Fibroblast of skin of left biceps (primary cell): ENCODE results near the gene MAPK1.
"Not testable (repeated sequence)": the region's sequence is repeated elsewhere in the genome, so short reads cannot be mapped to it uniquely, and the experiment has no call there.

Experiments used
- DNase-seq, 2 experiments: peaks; one replicate each; pipeline ENCODE4 v3.0.0-alpha.2; 2013; ENCODE audit warnings: low read depth in 2 of 2

MAPK1 gene

GRCh38 chr22:21755851-21756284 is 111.6 kb downstream of the MAPK1 start:
- DNase-seq: no peak

- DNase-seq: no peak
Observed at GRCh38 chr22:21754523-21754922, 112.9 kb downstream of the MAPK1 start.

GRCh38 chr22:21753374-21754111 is 113.9 kb downstream of the MAPK1 start:
- DNase-seq: no peak

DNA sequence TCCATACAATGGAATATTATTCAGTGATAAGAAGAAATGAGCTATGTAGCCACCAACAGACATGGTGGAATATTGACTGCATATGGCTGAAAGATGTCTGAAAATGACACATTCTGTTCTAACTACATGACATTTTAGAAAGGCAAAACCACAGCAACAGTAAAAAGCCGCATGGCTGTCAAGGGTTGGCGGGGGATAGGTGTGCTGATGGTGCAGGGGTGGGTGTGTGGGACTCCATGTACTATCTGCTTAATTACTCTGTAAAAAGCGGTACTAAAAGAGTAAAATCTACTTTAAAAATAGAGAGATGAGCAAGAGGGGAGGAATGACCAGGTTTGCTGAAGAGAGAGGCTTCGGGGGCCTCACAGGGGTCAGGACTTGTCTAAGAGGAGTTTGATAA is 115.2 kb downstream of the MAPK1 start:
- no peak for DNase-seq

GRCh38 chr22:21745948-21746347 is 121.5 kb downstream of the MAPK1 start:
- no peak for DNase-seq

- not testable (repeated sequence) for DNase-seq
Observed at GRCh38 chr22:21744917-21745316, 122.5 kb downstream of the MAPK1 start.

- DNase-seq: no peak
Observed at GRCh38 chr22:21741790-21742189, 125.7 kb downstream of the MAPK1 start.

DNA sequence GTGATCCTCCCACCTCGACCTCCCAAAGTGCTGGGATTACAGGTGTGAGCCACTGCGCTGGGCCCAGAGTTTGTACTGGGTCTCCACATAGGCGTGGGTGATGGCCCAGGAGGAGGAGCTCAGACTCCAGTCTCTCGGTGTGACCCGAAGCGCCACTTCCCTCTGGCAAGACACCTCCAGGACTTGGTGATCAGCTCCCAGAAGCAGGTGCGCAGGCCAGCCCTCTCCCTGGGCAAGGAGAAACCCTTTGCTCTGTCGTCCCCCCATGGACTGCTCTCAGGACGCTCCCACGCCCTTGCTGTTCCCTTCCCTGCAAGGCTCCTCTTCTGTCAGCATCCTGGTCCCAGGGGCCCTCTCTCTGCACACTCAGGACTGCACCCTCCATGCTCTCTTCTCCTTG is 126.4 kb downstream of the MAPK1 start:
- no peak for DNase-seq

GRCh38 chr22:21739828-21740377 is 127.5 kb downstream of the MAPK1 start:
- no peak for DNase-seq

GRCh38 chr22:21738966-21739365 is 128.5 kb downstream of the MAPK1 start:
- DNase-seq: no peak

GRCh38 chr22:21738081-21738480 is 129.4 kb downstream of the MAPK1 start:
- DNase-seq: no peak

DNA sequence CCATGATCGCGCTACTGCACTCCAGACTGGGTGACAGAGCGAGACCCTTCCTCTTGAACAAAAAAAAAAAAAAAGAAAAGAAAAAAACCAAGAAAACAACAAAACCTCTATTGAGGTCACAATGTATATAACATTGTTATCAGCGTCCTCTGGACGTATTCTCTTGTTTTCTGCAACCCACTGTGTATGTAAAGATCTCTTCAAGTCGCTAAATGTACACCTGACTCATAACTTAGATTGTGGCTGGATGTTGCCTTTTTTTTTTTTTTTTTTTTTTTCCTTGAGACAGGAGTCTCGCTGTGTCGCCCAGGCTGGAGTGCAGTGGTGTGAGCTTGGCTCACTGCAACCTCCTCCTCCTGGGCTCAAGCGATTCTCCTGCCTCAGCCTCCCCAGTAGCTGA is 130.5 kb downstream of the MAPK1 start:
- DNase-seq: no peak

- no peak for DNase-seq
Observed at GRCh38 chr22:21736084-21736642, 131.3 kb downstream of the MAPK1 start.

DNA sequence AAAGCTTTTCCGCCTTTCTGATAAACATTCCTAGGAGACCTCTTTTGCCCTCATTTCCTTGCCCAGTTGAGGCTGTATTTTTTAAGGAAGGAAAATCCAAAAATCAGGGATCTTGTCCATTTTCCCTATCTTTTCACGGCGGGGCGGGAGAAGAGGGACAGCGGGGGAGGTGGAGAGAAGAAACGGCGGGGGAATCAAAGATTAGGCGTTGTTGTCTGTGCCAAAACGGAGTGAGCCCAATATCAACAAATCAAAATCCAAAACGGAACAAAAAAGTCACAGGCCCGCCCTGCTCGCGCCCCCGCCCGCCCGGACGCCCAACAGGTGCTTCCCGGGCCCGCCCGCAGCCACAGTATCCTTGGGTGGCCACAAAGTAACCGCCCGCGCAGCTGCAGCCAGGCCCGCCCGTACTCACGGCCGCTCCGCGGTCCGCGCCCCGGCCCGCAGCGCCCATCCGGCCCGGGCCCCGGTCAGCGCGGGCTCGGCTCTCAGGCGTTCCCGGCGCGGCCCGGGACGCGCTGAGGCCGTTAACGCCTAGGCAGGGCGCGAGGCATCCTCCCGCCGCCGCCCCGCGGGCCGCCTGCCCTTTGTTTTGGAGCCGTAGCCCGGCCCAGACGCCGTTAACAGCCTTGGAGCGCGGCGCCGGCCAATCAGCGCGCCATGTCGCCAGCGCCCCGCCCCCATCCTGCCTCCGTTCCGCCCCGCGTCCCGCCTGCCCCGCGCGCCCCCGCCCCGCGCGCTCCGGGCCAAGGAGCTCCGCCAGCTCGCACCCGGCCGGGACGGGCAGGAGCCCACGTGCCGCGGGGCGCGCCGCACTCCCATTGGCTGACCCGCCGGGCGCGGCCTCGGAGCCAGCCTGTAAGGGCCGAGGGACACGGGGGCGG is 132.0 kb downstream of the MAPK1 start, which contains the start of gene YPEL1:
YPEL1 (minus strand) TSS at position 595 of the 884 bp plus-strand sequence. CDS start 25,050 bp downstream, outside the sequence.
- peak; percentile 92 to 93 for DNase-seq

- DNase-seq: no peak
Observed at GRCh38 chr22:21734540-21735199, 132.8 kb downstream of the MAPK1 start.

DNA sequence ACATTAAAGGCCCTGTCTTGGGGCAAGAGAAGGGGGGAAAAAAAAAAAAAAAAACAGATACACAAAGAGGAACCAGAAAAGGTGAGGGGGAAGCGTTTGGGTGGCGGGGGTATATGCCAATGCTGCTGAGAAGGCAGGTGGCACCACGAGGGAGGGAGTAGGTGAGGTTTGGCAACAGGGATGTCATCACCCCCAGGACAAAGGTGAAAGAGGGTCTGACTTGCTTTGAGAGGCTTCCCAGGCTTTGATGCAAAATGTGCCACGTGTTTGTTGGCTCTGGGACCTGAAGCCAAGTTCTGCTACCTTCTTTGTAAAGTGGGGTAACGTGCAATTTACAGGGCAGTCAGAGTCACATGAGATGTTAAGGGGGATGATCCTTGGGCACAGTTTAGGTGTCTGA is 135.9 kb downstream of the MAPK1 start:
- no peak for DNase-seq

DNA sequence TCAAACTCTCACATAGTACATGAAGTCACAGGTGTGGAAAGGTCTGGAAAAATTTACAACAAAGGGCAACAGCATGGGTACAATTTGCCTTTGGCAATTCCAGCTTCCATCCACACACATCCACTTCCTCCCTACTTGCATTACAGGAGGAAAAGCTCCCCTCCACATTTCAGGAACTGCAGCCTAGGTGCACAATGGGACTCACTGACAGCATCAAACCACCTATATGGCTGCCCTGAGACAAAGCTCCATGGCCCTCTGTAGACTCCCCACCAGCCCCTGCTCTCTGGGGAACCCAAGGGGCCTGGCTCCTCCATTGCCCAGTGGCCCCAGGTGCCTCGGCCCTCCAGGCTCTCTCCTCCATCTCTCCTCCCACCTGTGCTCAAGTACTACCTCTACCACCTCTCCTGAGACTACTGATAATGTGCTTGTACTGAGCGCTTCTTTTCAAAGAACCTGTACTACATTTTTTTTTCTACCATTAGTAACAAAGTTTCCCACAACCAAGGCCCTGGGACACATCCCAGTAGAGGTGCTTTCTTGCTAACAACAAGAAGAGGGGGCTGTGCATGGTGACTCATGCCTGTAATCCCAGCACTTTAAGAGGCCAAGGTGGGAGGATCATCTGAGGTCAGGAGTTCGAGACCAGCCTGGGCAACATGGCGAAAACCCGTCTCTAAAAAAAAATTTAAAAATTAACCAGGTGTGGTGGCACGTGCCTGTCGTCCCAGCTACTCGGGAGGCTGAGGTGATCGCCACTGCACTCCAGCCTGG is 136.7 kb downstream of the MAPK1 start:
- no peak for DNase-seq

GRCh38 chr22:21729184-21729583 is 138.3 kb downstream of the MAPK1 start:
- DNase-seq: not testable (repeated sequence)

DNA sequence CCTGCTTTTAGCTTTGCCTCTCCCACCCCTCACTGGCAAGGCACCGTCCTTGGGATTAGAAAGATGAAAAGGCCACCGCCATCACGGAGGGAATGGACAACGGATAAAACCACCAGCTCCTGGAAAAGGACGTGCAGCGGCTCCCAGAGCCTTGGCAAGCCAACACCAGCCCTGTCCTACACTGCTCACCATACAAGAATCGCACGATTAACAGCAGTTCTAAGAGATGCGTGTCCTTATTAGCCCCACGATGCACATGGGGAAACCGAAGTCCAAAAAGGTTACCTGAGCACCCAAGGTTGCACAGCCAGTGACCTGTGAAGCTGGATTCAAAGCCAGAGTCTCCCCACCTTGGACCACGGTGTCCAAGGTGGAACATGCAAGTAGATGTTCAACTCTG is 139.2 kb downstream of the MAPK1 start:
- no peak for DNase-seq

- DNase-seq: no peak
Observed at GRCh38 chr22:21727768-21728167, 139.7 kb downstream of the MAPK1 start.

DNA sequence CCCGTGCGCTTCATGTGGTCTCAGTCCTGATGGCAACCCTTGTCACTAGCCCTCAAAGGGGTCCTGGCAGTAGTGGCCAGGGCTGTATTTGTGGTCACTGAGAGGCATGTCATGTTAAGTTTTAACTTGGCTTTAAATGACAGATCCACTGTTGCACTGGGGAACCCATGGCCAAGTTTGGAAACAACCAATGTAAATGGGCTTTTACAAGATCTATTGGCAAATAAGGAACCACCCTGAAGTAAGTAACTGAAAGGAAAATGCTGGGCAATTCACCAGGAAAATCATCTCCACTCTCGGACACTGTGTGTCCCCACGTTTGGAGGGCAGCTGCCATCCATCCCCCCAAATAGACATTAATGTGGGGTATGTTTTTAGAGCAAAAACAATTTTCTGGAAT is 140.3 kb downstream of the MAPK1 start:
- DNase-seq: no peak
